GM19193 (cell line): ENCODE results near the gene CEP70.

Experiments used
- POLR2A ChIP-seq: IDR thresholded peaks from 4 replicates; pipeline ENCODE4 v1.6.1; 2011; ENCODE audit not compliant: insufficient read depth, insufficient read length; ENCODE audit errors: extremely low read depth

Gene CEP70

DNA sequence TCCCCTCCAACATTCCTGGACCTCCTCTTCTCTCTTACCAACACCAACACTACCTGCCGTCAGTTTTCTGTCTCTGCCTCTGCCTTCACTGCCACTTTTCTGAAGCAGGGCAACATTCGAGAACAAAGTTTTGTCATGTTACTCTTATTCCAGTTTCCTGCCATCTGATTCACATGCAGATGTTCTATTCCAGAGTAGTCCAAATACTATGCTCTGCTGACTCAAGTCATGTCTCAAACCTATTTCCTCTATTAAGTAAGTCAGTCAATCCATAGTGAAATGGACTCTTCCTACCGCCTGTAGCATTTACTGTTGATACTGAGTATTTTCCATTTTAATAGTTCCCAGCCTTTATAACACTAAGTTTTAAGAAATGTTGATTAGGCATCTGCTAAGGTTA lies 116.3 kb downstream of the CEP70 start:
- no peak for TF ChIP-seq POLR2A

DNA sequence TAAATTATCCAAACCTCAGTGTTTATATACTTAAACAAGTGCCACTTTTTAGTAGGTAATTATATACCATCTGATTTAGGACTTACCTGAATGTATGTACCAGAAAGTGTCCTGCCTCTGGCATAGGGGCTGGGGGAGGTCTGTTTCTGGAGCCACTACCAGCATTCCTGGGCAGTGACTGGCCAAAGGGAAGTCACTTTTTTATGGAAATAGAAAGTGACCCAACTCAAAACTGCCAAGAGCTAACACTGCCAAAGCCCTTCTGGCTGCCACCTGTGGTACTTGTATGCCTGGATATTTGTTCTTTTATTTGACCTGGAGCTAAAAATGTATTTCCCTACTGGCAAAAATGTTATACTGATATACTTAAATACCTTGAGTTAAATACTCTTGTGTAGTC lies 116.9 kb downstream of the CEP70 start:
- no peak for TF ChIP-seq POLR2A

DNA sequence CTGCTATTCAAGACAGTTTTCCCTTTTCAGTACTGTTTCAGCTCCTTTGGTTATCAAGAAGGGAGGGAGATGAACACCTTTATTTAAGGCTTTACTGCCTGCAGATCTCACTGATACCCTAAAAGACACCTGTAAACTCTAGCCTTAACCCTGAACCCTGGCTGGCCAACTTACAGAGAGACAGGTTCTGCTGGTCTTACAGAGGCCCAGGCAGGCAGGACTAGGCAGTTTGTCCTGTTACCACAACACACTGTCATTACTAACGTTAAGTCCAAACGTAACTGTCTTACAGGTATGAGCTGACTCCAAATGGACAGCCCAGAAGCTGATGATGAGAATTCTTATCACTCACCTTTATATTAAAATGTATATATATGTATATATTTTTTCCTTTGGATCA lies 117.5 kb downstream of the CEP70 start:
- no peak for TF ChIP-seq POLR2A

DNA sequence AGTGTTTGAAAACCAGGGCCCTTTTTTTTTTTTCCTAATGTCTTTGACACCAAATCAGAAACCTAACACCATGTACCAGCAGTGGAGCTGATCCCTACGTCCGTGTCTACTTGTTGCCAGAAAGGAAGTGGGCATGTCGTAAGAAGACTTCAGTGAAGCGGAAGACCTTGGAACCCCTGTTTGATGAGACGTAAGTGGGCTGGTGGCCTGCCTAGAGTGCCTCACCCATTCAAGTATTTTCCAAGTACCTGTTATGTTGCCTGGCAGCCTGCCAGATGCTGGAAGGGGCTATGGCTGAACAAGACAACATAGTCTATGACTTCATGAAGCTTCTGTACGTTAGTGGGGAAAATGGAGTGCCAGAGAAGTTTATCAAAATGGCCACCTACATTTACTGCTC lies 119.9 kb downstream of the CEP70 start:
- no peak for TF ChIP-seq POLR2A

GRCh38 chr3:138473391-138473790 lies 120.7 kb downstream of the CEP70 start:
- no peak for TF ChIP-seq POLR2A

- TF ChIP-seq POLR2A: no peak
Observed at GRCh38 chr3:138472141-138472825, 121.8 kb downstream of the CEP70 start.

DNA sequence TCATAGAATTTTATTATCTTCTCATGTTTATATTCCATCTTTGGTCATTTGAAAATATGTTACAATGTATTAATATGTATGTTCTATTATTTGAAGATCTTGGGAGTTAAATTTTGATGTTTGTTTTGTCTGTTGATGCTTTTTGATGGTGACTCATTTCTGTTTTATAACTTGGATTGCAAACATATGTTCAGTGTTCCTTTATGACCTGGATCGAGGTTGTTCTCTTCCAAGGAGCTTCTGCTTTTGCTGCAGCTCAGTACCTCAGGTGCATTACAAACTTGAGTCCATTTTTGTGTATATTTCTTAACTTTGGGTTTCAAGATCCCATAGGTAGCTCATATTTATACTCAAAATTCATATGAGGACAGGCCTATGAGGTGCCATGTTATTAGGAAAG lies 122.6 kb downstream of the CEP70 start:
- no peak for TF ChIP-seq POLR2A

DNA sequence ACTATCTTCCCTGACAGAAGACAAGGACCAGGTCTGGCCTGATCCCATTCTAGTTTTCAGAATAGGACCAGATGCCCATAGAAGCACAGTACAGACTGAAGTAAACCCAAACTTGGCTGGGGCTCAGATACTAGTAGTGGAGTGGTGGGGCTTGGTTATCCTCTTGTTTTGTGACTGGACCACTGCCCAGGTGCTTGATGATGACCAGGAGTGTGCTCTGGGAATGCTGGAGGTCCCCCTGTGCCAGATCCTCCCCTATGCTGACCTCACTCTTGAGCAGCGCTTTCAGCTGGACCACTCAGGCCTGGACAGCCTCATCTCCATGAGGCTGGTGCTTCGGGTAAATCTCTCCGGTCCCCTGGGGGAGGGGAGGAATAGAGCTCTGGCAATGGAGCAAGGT lies 123.4 kb downstream of the CEP70 start:
- TF ChIP-seq POLR2A: no peak

GRCh38 chr3:138469874-138470273 lies 124.2 kb downstream of the CEP70 start:
- no peak for TF ChIP-seq POLR2A

GRCh38 chr3:138468886-138469285 lies 125.2 kb downstream of the CEP70 start:
- no peak for TF ChIP-seq POLR2A

GRCh38 chr3:138468451-138468850 lies 125.6 kb downstream of the CEP70 start:
- no peak for TF ChIP-seq POLR2A

GRCh38 chr3:138467931-138468330 lies 126.1 kb downstream of the CEP70 start:
- no peak for TF ChIP-seq POLR2A

GRCh38 chr3:138465925-138466324 lies 128.1 kb downstream of the CEP70 start:
- TF ChIP-seq POLR2A: no peak

- TF ChIP-seq POLR2A: no peak
Observed at GRCh38 chr3:138465451-138465850, 128.6 kb downstream of the CEP70 start.

- no peak for TF ChIP-seq POLR2A
Observed at GRCh38 chr3:138464491-138464860, 129.6 kb downstream of the CEP70 start.

- TF ChIP-seq POLR2A: no peak
Observed at GRCh38 chr3:138463724-138464490, 130.2 kb downstream of the CEP70 start.

DNA sequence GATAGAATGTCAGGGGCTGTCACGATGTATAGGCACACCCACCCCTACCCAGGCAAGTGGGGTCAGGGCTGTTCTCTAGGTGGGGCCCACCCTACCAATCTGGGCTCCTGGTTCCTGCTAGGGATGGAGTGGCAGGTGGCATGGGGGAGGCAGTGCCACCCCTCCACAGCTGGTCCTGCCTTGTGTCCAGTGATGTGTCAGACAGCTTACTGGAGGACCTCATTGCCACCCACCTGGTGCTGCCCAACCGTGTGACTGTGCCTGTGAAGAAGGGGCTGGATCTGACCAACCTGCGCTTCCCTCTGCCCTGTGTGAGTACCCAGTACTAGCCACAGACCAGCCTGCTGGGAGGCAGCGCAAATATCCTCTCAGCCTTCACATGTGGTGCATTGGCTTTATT lies 132.2 kb downstream of the CEP70 start:
- TF ChIP-seq POLR2A: no peak

DNA sequence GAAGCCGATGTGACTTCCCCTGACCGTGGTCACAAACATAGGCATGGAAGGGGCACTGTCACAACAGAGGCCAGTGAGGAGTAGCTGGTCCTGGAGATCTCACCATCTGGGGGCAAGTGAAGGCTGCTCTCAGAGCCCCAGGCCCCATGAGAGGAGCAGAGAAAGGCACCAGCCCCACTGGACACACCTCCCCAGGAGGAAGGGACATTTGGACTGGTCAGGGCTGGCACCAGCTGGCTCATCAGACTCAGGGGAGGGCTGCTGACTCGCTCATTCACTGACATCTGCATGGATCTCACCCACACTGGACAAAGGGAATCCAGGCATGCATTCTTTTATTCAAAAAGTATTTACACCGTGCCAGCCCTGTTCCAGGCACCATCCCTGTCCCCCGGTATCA lies 132.8 kb downstream of the CEP70 start:
- TF ChIP-seq POLR2A: no peak
